PC-9 (cell line): Measurements from ENCODE around the gene DNM3. TPM values are rescaled to one million over a fixed set of nuclear protein-coding genes. Genes with fewer than 3 reads are reported as not detected.

Source experiments
- BruUV-seq: library from RNA; stranded (reverse); fragments of 400-500 nt; replicated peaks from 2 replicates; lab custom pipeline; 2021; lab: Mats Ljungman, UMichigan
- CTCF ChIA-PET: fragments of 300-600 bp; sonication (Branson Sonifier 250); formaldehyde crosslinking; loops from one replicate; lab custom pipeline; 2022; ENCODE audit warnings: antibody characterized with exemption; lab: Charles Lee
- POLR2A ChIA-PET: fragments of 300-600 bp; sonication (Branson Sonifier 250); formaldehyde crosslinking; loops from one replicate; lab custom pipeline; 2022; ENCODE audit warnings: antibody characterized with exemption; ENCODE audit not compliant: unreplicated experiment; lab: Charles Lee
- DNase-seq, 2 experiments: peaks; one replicate each; pipeline versions ENCODE4 v3.0.0 to v3.0.0-alpha.2; 2015 to 2022; ENCODE audit warnings: mixed read lengths in 1 of 2
- H2AFZ ChIP-seq: fragments of 200-600 bp; sonication (generic); 2 replicates; pipeline ENCODE4 v1.8.1; 2017; ENCODE audit warnings: antibody characterized with exemption
- H3F3A ChIP-seq: fragments of 200-600 bp; sonication (generic); 2 replicates; pipeline ENCODE4 v1.8.1; 2017; ENCODE audit warnings: antibody characterized with exemption, mild to moderate bottlenecking, low read depth; ENCODE audit not compliant: insufficient read depth
- H3K27ac ChIP-seq: fragments of 200-600 bp; sonication (generic); 2 replicates; pipeline ENCODE4 v1.6.1; 2016; ENCODE audit warnings: mixed run types
- H3K27me3 ChIP-seq: fragments of 200-600 bp; sonication (generic); 2 replicates; pipeline ENCODE4 v1.6.1; 2016; ENCODE audit warnings: low read depth, mixed run types; ENCODE audit not compliant: insufficient read depth
- H3K36me3 ChIP-seq: fragments of 200-600 bp; sonication (generic); 2 replicates; pipeline ENCODE4 v1.6.1; 2016; ENCODE audit warnings: low read depth, mixed run types
- H3K4me1 ChIP-seq: fragments of 200-600 bp; sonication (generic); replicated peaks from 2 replicates; pipeline ENCODE4 v1.6.1; 2016; ENCODE audit warnings: mixed run types; ENCODE audit not compliant: insufficient read depth
- H3K4me2 ChIP-seq: fragments of 200-600 bp; sonication (generic); 2 replicates; pipeline ENCODE4 v1.6.1; 2017; ENCODE audit warnings: mixed run types
- H3K4me3 ChIP-seq: fragments of 200-600 bp; sonication (generic); 2 replicates; pipeline ENCODE4 v1.6.1; 2016; ENCODE audit warnings: mixed run types
- H3K79me2 ChIP-seq: fragments of 200-600 bp; sonication (generic); 2 replicates; pipeline ENCODE4 v1.6.1; 2017; ENCODE audit warnings: low read depth, mixed run types
- H3K9me2 ChIP-seq: fragments of 200-600 bp; sonication (generic); 2 replicates; pipeline ENCODE4 v1.8.1; 2017; ENCODE audit warnings: mild to moderate bottlenecking; ENCODE audit not compliant: insufficient read depth
- H3K9me3 ChIP-seq: fragments of 200-600 bp; sonication (generic); 2 replicates; pipeline ENCODE4 v1.8.1; 2016; ENCODE audit warnings: low read depth; ENCODE audit not compliant: insufficient read depth
- H4K20me1 ChIP-seq: fragments of 200-600 bp; sonication (generic); 2 replicates; pipeline ENCODE4 v1.8.1; 2017; ENCODE audit not compliant: insufficient read depth
- CTCF ChIP-seq: fragments of 200-600 bp; sonication (generic); conservative IDR thresholded peaks from 2 replicates; pipeline ENCODE4 v1.6.1; 2017; ENCODE audit warnings: mixed run types, antibody characterized with exemption, mild to moderate bottlenecking, moderate library complexity
- EZH2 ChIP-seq: fragments of 200-600 bp; sonication (generic); IDR thresholded peaks from 2 replicates; pipeline ENCODE4 v1.8.0; 2017; ENCODE audit warnings: antibody characterized with exemption, low read depth
- intact Hi-C: fragments of 100-400 bp; cut with micrococcal nuclease; formaldehyde crosslinking; loops from one replicate; pipeline ENCODE4 v1.10.0; 2022; ENCODE audit not compliant: unreplicated experiment
- total RNA-seq: library from RNA; stranded (reverse); gene quantifications from 2 replicates; pipeline ENCODE4 v1.2.3, GENCODE V29; 2021

DNM3 gene
- total RNA-seq, 1 experiment from 2014 or later, result 1.7 TPM

- Histone ChIP-seq H4K20me1 (no peaks in the 10 kb centered on the region), H2AFZ (no peak overlapping the region), H3K27ac (no peak overlapping the region), H3K36me3 (no peaks in the 10 kb centered on the region), H3K9me2 (no peaks in the 10 kb centered on the region; the same call in 1 of the 2 replicates), H3K4me1 (no peaks in the 10 kb centered on the region), H3K27me3 (no peaks in the 10 kb centered on the region), H3K9me3 (no peaks in the 10 kb centered on the region), H3K79me2 (no peaks in the 10 kb centered on the region), H3F3A (no peaks in the 10 kb centered on the region), H3K4me3 (no peak overlapping the region), H3K4me2 (no peak overlapping the region)
- ChIA-PET CTCF (interaction anchor here (0.6 kb wide), 1 partner anchor 1148 kb away, joined by 3 read pairs; no protein-coding TSS in a partner anchor), POLR2A (no interaction called here)
- intact Hi-C loops, result no loop called here
- BruUV-seq, result no TSS peak
- DNase-seq, result no peak
- TF ChIP-seq EZH2, result no peak
- no peak for TF ChIP-seq CTCF
Observed at GRCh38 chr1:171972846-171973245, 131.5 kb downstream of the DNM3 start.

- H3K9me3 ChIP-seq, result no peaks in the 10 kb centered on the region
- H2AFZ ChIP-seq, result no peak overlapping the region
- H3K27me3 ChIP-seq, result no peaks in the 10 kb centered on the region
- no peaks in the 10 kb centered on the region for H3K79me2 ChIP-seq
- ChIA-PET POLR2A (no interaction called here), CTCF (no interaction called here)
- H3K4me2 ChIP-seq, result no peak overlapping the region
- no peaks in the 10 kb centered on the region for H4K20me1 ChIP-seq
- TF ChIP-seq EZH2 (no peak), CTCF (no peak)
- H3K36me3 ChIP-seq, result no peaks in the 10 kb centered on the region
- H3K4me3 ChIP-seq, result no peak overlapping the region
- intact Hi-C loops, result no loop called here
- no peaks in the 10 kb centered on the region for H3K4me1 ChIP-seq
- H3K27ac ChIP-seq, result no peak overlapping the region
- no peaks in the 10 kb centered on the region; the same call in none of the 2 replicates for H3K9me2 ChIP-seq
- H3F3A ChIP-seq, result no peaks in the 10 kb centered on the region
- no TSS peak for BruUV-seq
- DNase-seq, result no peak
Observed at GRCh38 chr1:171973421-171973820, 132.1 kb downstream of the DNM3 start.

GRCh38 chr1:171981303-171981702 is 140.0 kb downstream of the DNM3 start:
- ChIA-PET POLR2A (no interaction called here), CTCF (no interaction called here)
- TF ChIP-seq EZH2, result no peak
- TF ChIP-seq CTCF, result no peak
- Histone ChIP-seq H3K27me3 (no peaks in the 10 kb centered on the region), H3K4me1 (no peaks in the 10 kb centered on the region), H3K79me2 (no peaks in the 10 kb centered on the region), H3K4me2 (no peak overlapping the region), H4K20me1 (no peaks in the 10 kb centered on the region), H3F3A (no peaks in the 10 kb centered on the region), H3K9me3 (no peaks in the 10 kb centered on the region), H3K27ac (no peak overlapping the region), H2AFZ (no peak overlapping the region), H3K9me2 (no peaks in the 10 kb centered on the region; the same call in none of the 2 replicates), H3K4me3 (no peak overlapping the region), H3K36me3 (no peaks in the 10 kb centered on the region)
- intact Hi-C loops, result loop anchor here (10.0 kb wide), 1 partner anchor 267 kb away; no protein-coding TSS in a partner anchor
- DNase-seq, result no peak
- no TSS peak for BruUV-seq
